CD4-positive, CD25-positive, alpha-beta regulatory T cell (primary cell): Measurements from ENCODE around the gene GIMAP2. TPM values are rescaled to one million over a fixed set of nuclear protein-coding genes. Genes with fewer than 3 reads are reported as not detected.
A peak's percentile ranks its signal among the peaks of the same experiment; 100 is the strongest.

ENCODE experiments used
- ATAC-seq, 2 donors: fragments of 150-1000 bp; cut with Tn5 transposase; one replicate each; pipeline ENCODE4 v1.10.0; 2021; ENCODE audit warnings: low read depth in 2 of 2, moderate number of reproducible peaks in 2 of 2, moderate library complexity in 1 of 2
- DNase-seq, 3 donors: peaks; one replicate each; pipeline versions ENCODE4 v3.0.0 to v3.0.0-alpha.2; 2012 to 2022; ENCODE audit warnings: mixed read lengths in 1 of 3
- H3K27ac ChIP-seq: one replicate; pipeline ENCODE4 v1.7.0; 2013; ENCODE audit warnings: mild to moderate bottlenecking, low read length; ENCODE audit not compliant: insufficient read depth, poor library complexity, severe bottlenecking
- H3K27me3 ChIP-seq: one replicate; pipeline ENCODE4 v1.7.0; 2013; ENCODE audit warnings: low read length; ENCODE audit not compliant: control insufficient read depth, insufficient read depth
- H3K36me3 ChIP-seq: one replicate; pipeline ENCODE4 v1.7.0; 2013; ENCODE audit warnings: mild to moderate bottlenecking, low read length, moderate library complexity; ENCODE audit not compliant: control insufficient read depth, insufficient read depth
- H3K4me1 ChIP-seq: 2 replicates; pipeline ENCODE4 v1.7.0; 2013; ENCODE audit warnings: mild to moderate bottlenecking, low read length; ENCODE audit not compliant: insufficient read depth, control insufficient read depth, poor library complexity, severe bottlenecking
- H3K4me3 ChIP-seq: one replicate; pipeline ENCODE4 v1.7.0; 2013; ENCODE audit warnings: low read depth, mild to moderate bottlenecking, low read length, moderate library complexity
- H3K9me3 ChIP-seq, 2 experiments: 1 replicate in 1 of 2; 2 replicates in 1 of 2; pipeline ENCODE4 v1.7.0; 2013; ENCODE audit warnings: low read length in 2 of 2, mild to moderate bottlenecking in 1 of 2, moderate library complexity in 1 of 2; ENCODE audit not compliant: control insufficient read depth in 2 of 2
- H3K27ac Mint-ChIP-seq, 3 donors: one replicate each; pipeline ENCODE4 v1.8.0; 2020 to 2022; ENCODE audit warnings: mild to moderate bottlenecking in 3 of 3, mixed read lengths in 3 of 3, moderate library complexity in 2 of 3
- H3K27me3 Mint-ChIP-seq: one replicate; pipeline ENCODE4 v1.8.0; 2022; ENCODE audit warnings: mild to moderate bottlenecking, mixed read lengths
- H3K36me3 Mint-ChIP-seq: one replicate; pipeline ENCODE4 v1.8.0; 2020; ENCODE audit warnings: mixed read lengths
- H3K4me1 Mint-ChIP-seq, 4 donors: one replicate each; pipeline ENCODE4 v1.8.0; 2020 to 2022; ENCODE audit warnings: mixed read lengths in 4 of 4, mild to moderate bottlenecking in 1 of 4
- H3K4me3 Mint-ChIP-seq, 4 donors: one replicate each; pipeline ENCODE4 v1.8.0; 2020 to 2022; ENCODE audit warnings: mild to moderate bottlenecking in 4 of 4, mixed read lengths in 4 of 4, moderate library complexity in 3 of 4
- H3K9me3 Mint-ChIP-seq, 7 donors: one replicate each; pipeline ENCODE4 v1.8.0; 2020 to 2022; ENCODE audit warnings: mixed read lengths in 7 of 7, mild to moderate bottlenecking in 3 of 7, moderate library complexity in 2 of 7
- polyA plus RNA-seq, 4 donors: library from polyadenylated mRNA; unstranded; fragments of 300-500 nt; fragmentation: Illumina TruSeq; gene quantifications; one replicate each; pipeline ENCODE4 v1.2.3, GENCODE V29; 2021
- total RNA-seq: library from RNA; stranded (reverse); gene quantifications from one replicate; pipeline ENCODE4 v1.2.3, GENCODE V29; 2022

The GIMAP2 gene
- total and polyA plus RNA-seq, 5 donors from 2014 or later = 79.0 to 142 (median 95.1) TPM

- Mint-ChIP-seq H3K27me3 (no peaks in the 10 kb centered on the region), H3K9me3 (no peaks in the 10 kb centered on the region), H3K4me1 (peaks cover 26 to 80% (median 69%) of the 10 kb centered on the region in 4 donors), H3K36me3 (peaks cover 61% of the 10 kb centered on the region), H3K27ac (peak overlapping the region; percentile 86 to 98 (median 91)), H3K4me3 (peak overlapping the region; percentile 95 to 99 (median 98))
- Histone ChIP-seq H3K4me1 (peaks cover 75% of the 10 kb centered on the region), H3K27ac (peak overlapping the region; percentile 71), H3K36me3 (peaks cover 44% of the 10 kb centered on the region), H3K27me3 (no peaks in the 10 kb centered on the region), H3K4me3 (peak overlapping the region; percentile 99), H3K9me3 (no peaks in the 10 kb centered on the region)
- DNase-seq (no peak), ATAC-seq (no peak)
Measured at GRCh38 chr7:150739033-150739432, 53.5 kb downstream of the GIMAP2 start.

GRCh38 chr7:150740053-150740452, 54.5 kb downstream of the GIMAP2 start:
- H3K27me3 ChIP-seq = no peaks in the 10 kb centered on the region
- H3K27ac Mint-ChIP-seq = peak overlapping the region; percentile 86 to 99 (median 91)
- H3K4me3 ChIP-seq = peak overlapping the region; percentile 99
- H3K36me3 Mint-ChIP-seq = peaks cover 69% of the 10 kb centered on the region
- H3K27me3 Mint-ChIP-seq = no peaks in the 10 kb centered on the region
- ATAC-seq = no peak
- H3K4me1 Mint-ChIP-seq = peaks cover 26 to 80% (median 68%) of the 10 kb centered on the region in 4 donors
- H3K9me3 Mint-ChIP-seq = no peaks in the 10 kb centered on the region
- H3K4me1 ChIP-seq = peaks cover 84% of the 10 kb centered on the region
- no peaks in the 10 kb centered on the region for H3K9me3 ChIP-seq
- peak overlapping the region; percentile 95 to 99 (median 98) for H3K4me3 Mint-ChIP-seq
- no peak for DNase-seq
- H3K36me3 ChIP-seq = peaks cover 54% of the 10 kb centered on the region
- peak overlapping the region; percentile 71 for H3K27ac ChIP-seq

GRCh38 chr7:150742286-150742968, 56.9 kb downstream of the GIMAP2 start:
- peak overlapping the region; percentile 99 for H3K4me3 ChIP-seq
- peaks cover 58% of the 10 kb centered on the region for H3K36me3 ChIP-seq
- no peaks in the 10 kb centered on the region for H3K9me3 ChIP-seq
- peak overlapping the region; percentile 86 to 99 (median 91) for H3K27ac Mint-ChIP-seq
- H3K27me3 ChIP-seq = no peaks in the 10 kb centered on the region
- peak overlapping the region; percentile 71 for H3K27ac ChIP-seq
- no peak for DNase-seq
- peaks cover 29 to 83% (median 70%) of the 10 kb centered on the region in 4 donors for H3K4me1 Mint-ChIP-seq
- no peaks in the 10 kb centered on the region for H3K9me3 Mint-ChIP-seq
- H3K27me3 Mint-ChIP-seq = no peaks in the 10 kb centered on the region
- H3K4me3 Mint-ChIP-seq = peak overlapping the region; percentile 95 to 99 (median 98)
- peaks cover 84% of the 10 kb centered on the region for H3K36me3 Mint-ChIP-seq
- ATAC-seq = no peak
- peaks cover 86% of the 10 kb centered on the region for H3K4me1 ChIP-seq

Other genes starting within 250 kb of the GIMAP2 start
- gene GIMAP8, start 235.1 kb upstream of the GIMAP2 start, total RNA-seq = 8.0 TPM
- gene GIMAP8, start 235.1 kb upstream of the GIMAP2 start, polyA plus RNA-seq = 10 to 100 TPM; 11.3 to 30.8 (median 18.4) TPM
- 64.2 TPM for gene GIMAP7, start 170.8 kb upstream of the GIMAP2 start, total RNA-seq
- gene GIMAP7, start 170.8 kb upstream of the GIMAP2 start, polyA plus RNA-seq = 1,000 to 10,000 TPM in 1 of 4 donors, 100 to 1,000 TPM in 3; 519 to 1,084 (median 836) TPM
- gene GIMAP4, start 118.3 kb upstream of the GIMAP2 start, total RNA-seq = 90.1 TPM
- 100 to 1,000 TPM; 402 to 667 (median 490) TPM for gene GIMAP4, start 118.3 kb upstream of the GIMAP2 start, polyA plus RNA-seq
- 43.8 TPM for gene GIMAP6, start 53.3 kb upstream of the GIMAP2 start, total RNA-seq
- 100 to 1,000 TPM; 133 to 236 (median 150) TPM for gene GIMAP6, start 53.3 kb upstream of the GIMAP2 start, polyA plus RNA-seq
- gene GIMAP1, start 30.9 kb downstream of the GIMAP2 start, total RNA-seq = 17.1 TPM
- 10 to 100 TPM; 48.4 to 90.0 (median 64.6) TPM for gene GIMAP1, start 30.9 kb downstream of the GIMAP2 start, polyA plus RNA-seq
- 37.4 TPM for gene GIMAP5, start 51.7 kb downstream of the GIMAP2 start, total RNA-seq
- 100 to 1,000 TPM; 249 to 539 (median 320) TPM for gene GIMAP5, start 51.7 kb downstream of the GIMAP2 start, polyA plus RNA-seq
- not detected for gene TMEM176B, start 114.7 kb downstream of the GIMAP2 start, total RNA-seq
- 1 to 10 TPM in 1 of 4 donors, under 1 TPM in 2, not detected in 1; 0.21 to 1.0 (median 0.33) TPM for gene TMEM176B, start 114.7 kb downstream of the GIMAP2 start, polyA plus RNA-seq
- not detected for gene TMEM176A, start 115.1 kb downstream of the GIMAP2 start, total RNA-seq
- gene TMEM176A, start 115.1 kb downstream of the GIMAP2 start, polyA plus RNA-seq = under 1 TPM in 2 of 4 donors, not detected in 2; 0.24 TPM
- gene AOC1, start 166.8 kb downstream of the GIMAP2 start, total RNA-seq = not detected
- not detected for gene AOC1, start 166.8 kb downstream of the GIMAP2 start, polyA plus RNA-seq